Fibroblast of lung (primary cell): ENCODE measurements around the gene ZNF385A. TPM values are rescaled to one million over a fixed set of nuclear protein-coding genes. Genes with fewer than 3 reads are reported as not detected.
A peak's percentile ranks its signal among the peaks of the same experiment; 100 is the strongest.

ENCODE experiments used
- DNase-seq, 2 donors: peaks; one replicate each; pipeline versions ENCODE4 v3.0.0 to v3.0.0-alpha.2; 2010; ENCODE audit warnings: low read depth in 2 of 2
- H2AFZ ChIP-seq: 2 replicates; pipeline ENCODE4 v1.5.1; 2012; ENCODE audit warnings: low read length, control low read depth, inconsistent platforms
- H3K27ac ChIP-seq: 2 replicates; pipeline ENCODE4 v1.5.1; 2011; ENCODE audit warnings: low read length, control low read depth; ENCODE audit not compliant: insufficient read depth
- H3K27me3 ChIP-seq: 2 replicates; pipeline ENCODE4 v1.5.1; 2011; ENCODE audit warnings: mild to moderate bottlenecking, low read length; ENCODE audit not compliant: control insufficient read depth, insufficient read depth
- H3K36me3 ChIP-seq: 2 replicates; pipeline ENCODE4 v1.5.1; 2011; ENCODE audit warnings: low read length; ENCODE audit not compliant: control insufficient read depth, insufficient read depth
- H3K4me1 ChIP-seq: 2 replicates; pipeline ENCODE4 v1.5.1; 2011; ENCODE audit warnings: low read length; ENCODE audit not compliant: control insufficient read depth, insufficient read depth; ENCODE audit errors: extremely low read depth
- H3K4me2 ChIP-seq: 2 replicates; pipeline ENCODE4 v1.5.1; 2011; ENCODE audit warnings: low read length, control low read depth; ENCODE audit not compliant: insufficient read depth; ENCODE audit errors: extremely low read depth
- H3K4me3 ChIP-seq, 4 experiments: fragments of 200-600 bp in 1 of 4; sonication (generic) in 1 of 4; replicated peaks in 1 of 4; 2 replicates each; pipeline ENCODE4 v1.5.1; 2011 to 2016; ENCODE audit warnings: low read length in 4 of 4, low read depth in 3 of 4, mild to moderate bottlenecking in 3 of 4, control low read depth in 2 of 4, inconsistent platforms in 1 of 4, mixed read lengths in 1 of 4; ENCODE audit not compliant: insufficient read depth in 1 of 4; ENCODE audit errors: control extremely low read depth in 1 of 4
- H3K79me2 ChIP-seq: 2 replicates; pipeline ENCODE4 v1.5.1; 2012; ENCODE audit warnings: mild to moderate bottlenecking, low read length, inconsistent platforms; ENCODE audit not compliant: control insufficient read depth, insufficient read depth
- H3K9ac ChIP-seq: 2 replicates; pipeline ENCODE4 v1.5.1; 2011; ENCODE audit warnings: mild to moderate bottlenecking, low read length, control low read depth; ENCODE audit not compliant: insufficient read depth
- H3K9me3 ChIP-seq: 2 replicates; pipeline ENCODE4 v1.5.1; 2012; ENCODE audit warnings: low read depth, low read length; ENCODE audit not compliant: control insufficient read depth, insufficient read depth
- H4K20me1 ChIP-seq: 2 replicates; pipeline ENCODE4 v1.5.1; 2011; ENCODE audit warnings: low read length; ENCODE audit not compliant: control insufficient read depth, insufficient read depth; ENCODE audit errors: extremely low read depth
- EZH2 ChIP-seq: IDR thresholded peaks from 2 replicates; pipeline ENCODE4 v1.5.1; 2012; ENCODE audit warnings: low read length, control low read depth, mild to moderate bottlenecking; ENCODE audit errors: missing control alignments
- polyA plus RNA-seq, 2 donors: library from polyadenylated mRNA; depleted of rRNA in 1 of 2; stranded (reverse) in 1 of 2; unstranded in 1 of 2; fragments of >200 nt; gene quantifications; 2 replicates each; pipeline ENCODE4 v1.2.1, GENCODE V29; 2011 to 2012; ENCODE audit warnings: missing spikeins in 1 of 2
- total RNA-seq: library from RNA; depleted of rRNA; stranded (reverse); fragments of >200 nt; gene quantifications from 2 replicates; pipeline ENCODE4 v1.2.1, GENCODE V29; 2014
- TF ChIP-seq, protein P1 (sequence below), 2 donors: IDR thresholded peaks in 1 of 2; conservative IDR thresholded peaks in 1 of 2; 1 replicate in 1 of 2; 2 replicates in 1 of 2; pipeline ENCODE4 v1.5.1; 2011 to 2012; ENCODE audit warnings: low read length in 2 of 2, control low read depth in 1 of 2, inconsistent platforms in 1 of 2, low read depth in 1 of 2, mild to moderate bottlenecking in 1 of 2

The ZNF385A gene
- total and polyA plus RNA-seq, 2 donors (not counting 1 experiment from before 2014, with no cell fraction given) = 0.69 to 3.3 TPM

DNA sequence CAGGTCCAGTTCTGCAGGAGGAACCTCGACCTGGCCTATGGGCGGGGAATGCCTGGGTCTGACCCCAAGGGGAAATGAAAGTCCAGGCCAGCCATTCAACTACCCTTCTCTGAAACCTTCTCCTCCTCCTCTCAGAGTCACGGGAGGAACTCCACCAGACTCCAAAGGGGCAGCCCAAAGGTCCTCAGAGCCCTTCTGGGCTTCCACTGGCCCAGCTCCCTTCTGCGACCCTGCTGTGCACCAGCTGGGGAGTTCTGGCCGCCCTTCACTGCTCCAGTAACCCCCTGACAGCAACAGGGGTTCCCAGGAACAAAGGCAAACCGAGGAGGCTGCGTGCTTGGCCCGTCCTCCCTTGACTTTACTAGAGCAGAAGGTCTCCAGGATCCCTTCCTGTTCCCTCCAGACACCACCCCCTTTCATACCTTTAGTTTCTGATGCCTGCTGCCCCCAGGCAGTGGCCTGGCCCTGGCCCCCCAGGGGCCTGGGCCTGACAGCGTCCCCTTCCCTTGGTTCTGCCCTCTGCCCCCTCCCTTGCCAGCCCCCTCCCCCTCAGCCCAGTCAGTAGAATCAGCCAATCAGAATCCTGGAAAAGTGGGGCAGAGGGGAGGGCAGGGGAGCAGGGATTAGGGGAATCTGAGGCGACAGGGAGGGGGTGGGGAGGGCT, 850 bp upstream of the ZNF385A start:
- no peaks in the 10 kb centered on the region for H3K27me3 ChIP-seq
- no peak for TF ChIP-seq EZH2
- TF ChIP-seq, protein P1, sequence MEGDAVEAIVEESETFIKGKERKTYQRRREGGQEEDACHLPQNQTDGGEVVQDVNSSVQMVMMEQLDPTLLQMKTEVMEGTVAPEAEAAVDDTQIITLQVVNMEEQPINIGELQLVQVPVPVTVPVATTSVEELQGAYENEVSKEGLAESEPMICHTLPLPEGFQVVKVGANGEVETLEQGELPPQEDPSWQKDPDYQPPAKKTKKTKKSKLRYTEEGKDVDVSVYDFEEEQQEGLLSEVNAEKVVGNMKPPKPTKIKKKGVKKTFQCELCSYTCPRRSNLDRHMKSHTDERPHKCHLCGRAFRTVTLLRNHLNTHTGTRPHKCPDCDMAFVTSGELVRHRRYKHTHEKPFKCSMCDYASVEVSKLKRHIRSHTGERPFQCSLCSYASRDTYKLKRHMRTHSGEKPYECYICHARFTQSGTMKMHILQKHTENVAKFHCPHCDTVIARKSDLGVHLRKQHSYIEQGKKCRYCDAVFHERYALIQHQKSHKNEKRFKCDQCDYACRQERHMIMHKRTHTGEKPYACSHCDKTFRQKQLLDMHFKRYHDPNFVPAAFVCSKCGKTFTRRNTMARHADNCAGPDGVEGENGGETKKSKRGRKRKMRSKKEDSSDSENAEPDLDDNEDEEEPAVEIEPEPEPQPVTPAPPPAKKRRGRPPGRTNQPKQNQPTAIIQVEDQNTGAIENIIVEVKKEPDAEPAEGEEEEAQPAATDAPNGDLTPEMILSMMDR (conservative IDR thresholded peaks at IDR 0.05 in 1 of 2, IDR thresholded peaks at IDR 0.05 in 1 of 2; ENCODE audit: low read depth in 1 of 2, low read length in 2 of 2) = no peak
- H3K36me3 ChIP-seq = no peaks in the 10 kb centered on the region
- H3K79me2 ChIP-seq = no peaks in the 10 kb centered on the region
- no peak overlapping the region for H3K4me2 ChIP-seq
- no peak overlapping the region for H2AFZ ChIP-seq
- no peak overlapping the region for H3K9ac ChIP-seq
- DNase-seq = no peak
- H3K4me1 ChIP-seq = peaks cover 5% of the 10 kb centered on the region
- H3K27ac ChIP-seq = no peak overlapping the region
- H3K4me3 ChIP-seq = no peak overlapping the region
- H3K9me3 ChIP-seq = no peaks in the 10 kb centered on the region
- no peaks in the 10 kb centered on the region for H4K20me1 ChIP-seq

DNA sequence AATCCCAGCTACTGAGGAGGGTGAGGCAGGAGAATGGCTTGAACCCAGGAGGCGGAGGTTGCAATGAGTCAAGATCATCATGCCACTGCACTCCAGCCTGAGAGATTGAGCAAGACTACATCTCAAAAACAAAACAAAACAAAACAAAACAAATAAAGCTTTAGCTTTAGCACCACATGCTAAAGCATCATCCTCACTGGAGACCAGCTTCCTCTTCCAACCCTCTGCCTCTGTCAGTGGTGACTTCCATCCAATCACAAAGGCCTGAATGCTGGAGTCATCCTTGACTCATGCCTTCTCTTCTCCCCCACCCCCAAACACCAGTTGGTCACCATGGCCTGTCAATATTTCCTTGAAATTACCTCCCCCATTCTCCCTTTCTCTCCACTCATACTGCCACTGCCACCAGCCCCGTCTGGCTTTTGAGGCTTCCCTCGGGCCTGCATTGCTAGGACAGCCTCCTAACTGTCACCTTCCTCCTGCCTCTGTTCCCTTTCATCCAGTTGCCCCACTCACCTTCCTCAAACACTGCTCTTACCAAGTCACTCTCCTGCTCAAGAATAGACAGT, 1.4 kb downstream of the ZNF385A start:
- H4K20me1 ChIP-seq = no peaks in the 10 kb centered on the region
- H3K79me2 ChIP-seq = no peaks in the 10 kb centered on the region
- peak overlapping the region; percentile 78 for H3K27ac ChIP-seq
- H3K36me3 ChIP-seq = no peaks in the 10 kb centered on the region
- H3K27me3 ChIP-seq = no peaks in the 10 kb centered on the region
- peak; percentile 82 to 88 for DNase-seq
- H3K9ac ChIP-seq = no peak overlapping the region
- H3K4me1 ChIP-seq = peaks cover 9% of the 10 kb centered on the region
- H3K4me3 ChIP-seq = no peak overlapping the region
- no peak for TF ChIP-seq EZH2
- TF ChIP-seq, protein P1 (conservative IDR thresholded peaks at IDR 0.05 in 1 of 2, IDR thresholded peaks at IDR 0.05 in 1 of 2; ENCODE audit: low read depth in 1 of 2, low read length in 2 of 2) = no peak
- no peaks in the 10 kb centered on the region for H3K9me3 ChIP-seq
- no peak overlapping the region for H2AFZ ChIP-seq
- no peak overlapping the region for H3K4me2 ChIP-seq

DNA sequence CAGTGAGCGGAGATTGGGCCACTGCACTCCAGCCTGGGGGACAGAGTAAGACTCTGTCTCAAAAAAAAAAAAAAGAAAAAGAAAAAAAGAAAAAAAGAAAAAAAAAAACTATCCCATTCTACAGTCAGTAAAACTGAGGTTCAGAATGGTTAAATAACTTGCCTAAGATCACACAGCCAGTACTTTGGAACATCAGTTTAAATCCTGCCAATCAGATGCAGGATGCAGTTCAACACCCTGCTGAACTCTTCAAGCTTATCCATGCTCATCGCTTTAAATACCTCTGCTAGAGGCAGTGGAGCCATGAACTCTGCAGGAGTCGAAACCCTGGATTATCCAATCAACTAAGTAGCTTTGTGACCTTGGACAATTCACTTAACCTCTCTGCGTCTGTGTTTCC, 3.4 kb downstream of the ZNF385A start:
- no peak overlapping the region for H2AFZ ChIP-seq
- H3K9ac ChIP-seq = no peak overlapping the region
- no peak overlapping the region for H3K4me3 ChIP-seq
- DNase-seq = no peak
- peaks cover 9% of the 10 kb centered on the region for H3K4me1 ChIP-seq
- H3K27ac ChIP-seq = no peak overlapping the region
- no peaks in the 10 kb centered on the region for H3K9me3 ChIP-seq
- TF ChIP-seq, protein P1 (conservative IDR thresholded peaks at IDR 0.05 in 1 of 2, IDR thresholded peaks at IDR 0.05 in 1 of 2; ENCODE audit: low read depth in 1 of 2, low read length in 2 of 2) = no peak
- no peak for TF ChIP-seq EZH2
- H4K20me1 ChIP-seq = no peaks in the 10 kb centered on the region
- no peak overlapping the region for H3K4me2 ChIP-seq
- no peaks in the 10 kb centered on the region for H3K27me3 ChIP-seq
- no peaks in the 10 kb centered on the region for H3K36me3 ChIP-seq
- no peaks in the 10 kb centered on the region for H3K79me2 ChIP-seq
